Testis (tissue), 3 donors: ENCODE data around the gene BAHCC1. TPM values are rescaled to one million over a fixed set of nuclear protein-coding genes. Genes with fewer than 3 reads are reported as not detected.

Experiments
- DNase-seq: peaks from one replicate; pipeline ENCODE4 v3.0.0-alpha.2; 2019
- H3K27ac ChIP-seq, 2 donors: fragments of 200-600 bp; sonication (generic); one replicate each; pipeline ENCODE4 v1.5.1; 2019
- H3K27me3 ChIP-seq: fragments of 200-600 bp; sonication (generic); one replicate; pipeline ENCODE4 v1.5.1; 2019
- H3K36me3 ChIP-seq: fragments of 200-600 bp; sonication (generic); one replicate; pipeline ENCODE4 v1.5.1; 2017; ENCODE audit warnings: low read depth; ENCODE audit errors: missing control alignments
- H3K4me1 ChIP-seq: fragments of 200-600 bp; sonication (generic); one replicate; pipeline ENCODE4 v1.5.1; 2019
- H3K4me3 ChIP-seq, 2 donors: fragments of 200-600 bp; sonication (generic); one replicate each; pipeline ENCODE4 v1.5.1; 2017 to 2019
- H3K9me3 ChIP-seq: fragments of 200-600 bp; sonication (generic); one replicate; pipeline ENCODE4 v1.5.1; 2017
- CTCF ChIP-seq, 3 experiments: fragments of 450-650 bp in 2 of 3; fragments of 200-600 bp in 1 of 3; sonication (generic) in 1 of 3; IDR thresholded peaks; one replicate each; pipeline ENCODE4 v1.5.1; 2016 to 2019; ENCODE audit warnings: antibody characterized with exemption in 3 of 3, mild to moderate bottlenecking in 2 of 3, moderate library complexity in 1 of 3
- POLR2A ChIP-seq: fragments of 450-650 bp; IDR thresholded peaks from one replicate; pipeline ENCODE4 v1.6.1; 2017; ENCODE audit warnings: antibody characterized with exemption, mild to moderate bottlenecking, moderate library complexity
- WGBS, 2 donors: methylation state at CpG; one replicate each; pipeline ENCODE4 v1.1.5; 2018; 5-methylcytosine and 5-hydroxymethylcytosine counted together
- intact Hi-C: fragments of 100-400 bp; cut with DNase I; formaldehyde crosslinking; loops from one replicate; pipeline ENCODE4 v1.15.1; 2023; ENCODE audit warnings: low total_unique reads
- polyA plus RNA-seq: library from polyadenylated mRNA; stranded (reverse); fragments of 350-450 nt; fragmentation: Illumina TruSeq; extraction: RNeasy Lipid Tissue Mini Kit (QIAGEN cat#74804); gene quantifications from one replicate; pipeline ENCODE4 v1.2.3, GENCODE V29; 2014; ENCODE audit warnings: low read depth, low replicate concordance; ENCODE audit not compliant: insufficient read depth
- total RNA-seq, 2 donors: library from RNA; depleted of rRNA; stranded (reverse); fragments of >200 nt; gene quantifications; one replicate each; pipeline ENCODE4 v1.2.3, GENCODE V29; 2016

Gene BAHCC1
- total and polyA plus RNA-seq, 3 donors from 2014 or later: 11.3 to 30.2 (median 29.2) TPM

DNA sequence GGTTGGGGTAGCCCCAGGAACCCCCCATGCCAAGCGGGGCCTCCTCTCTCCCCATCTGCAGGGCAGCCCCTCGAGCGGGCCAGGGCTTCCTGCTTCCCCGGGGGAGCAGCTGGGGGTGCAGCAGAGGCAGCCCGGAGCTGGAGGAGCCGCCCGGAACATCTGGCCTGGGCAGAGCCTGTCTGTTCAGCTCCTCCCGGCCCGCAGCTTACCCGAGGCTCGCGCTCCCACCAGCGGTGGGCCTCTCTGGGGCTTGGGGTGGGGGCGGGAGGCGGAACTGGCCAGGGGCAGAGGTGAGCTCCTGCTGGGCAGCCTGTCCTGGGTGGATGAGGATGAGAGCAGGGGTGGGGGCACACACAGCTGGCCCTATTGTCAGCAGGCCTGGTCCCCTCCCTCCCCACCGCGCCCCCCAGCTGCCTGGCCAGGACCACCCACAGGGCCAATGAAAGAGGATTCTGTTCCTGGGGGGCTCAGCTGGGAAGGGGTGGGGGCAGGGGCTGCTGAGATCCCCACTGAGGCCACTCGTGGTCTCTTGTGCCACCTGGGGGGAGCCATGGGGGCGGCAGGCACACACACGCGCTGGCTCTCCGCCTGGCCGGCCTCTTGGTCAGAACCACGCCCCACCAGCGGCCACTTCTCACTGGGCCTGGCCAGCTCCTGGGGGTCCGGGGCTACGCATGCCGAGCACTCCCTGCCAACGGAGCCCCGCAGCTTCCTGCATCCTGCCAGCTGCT, 34.7 kb downstream of the BAHCC1 start:
- intact Hi-C loops: no loop called here
- 44 to 67% methylated on average over 14 to 27 of the region's 30 CpGs for WGBS, 2 donors
- Histone ChIP-seq H3K27me3 (no peaks in the 10 kb centered on the region), H3K27ac (no peak overlapping the region), H3K36me3 (no peaks in the 10 kb centered on the region), H3K4me1 (peaks cover 24% of the 10 kb centered on the region), H3K4me3 (no peak overlapping the region), H3K9me3 (no peaks in the 10 kb centered on the region)
- TF ChIP-seq POLR2A: no peak
- no peak for TF ChIP-seq CTCF (IDR thresholded peaks at IDR 0.05)
- peak; percentile 49 for DNase-seq

DNA sequence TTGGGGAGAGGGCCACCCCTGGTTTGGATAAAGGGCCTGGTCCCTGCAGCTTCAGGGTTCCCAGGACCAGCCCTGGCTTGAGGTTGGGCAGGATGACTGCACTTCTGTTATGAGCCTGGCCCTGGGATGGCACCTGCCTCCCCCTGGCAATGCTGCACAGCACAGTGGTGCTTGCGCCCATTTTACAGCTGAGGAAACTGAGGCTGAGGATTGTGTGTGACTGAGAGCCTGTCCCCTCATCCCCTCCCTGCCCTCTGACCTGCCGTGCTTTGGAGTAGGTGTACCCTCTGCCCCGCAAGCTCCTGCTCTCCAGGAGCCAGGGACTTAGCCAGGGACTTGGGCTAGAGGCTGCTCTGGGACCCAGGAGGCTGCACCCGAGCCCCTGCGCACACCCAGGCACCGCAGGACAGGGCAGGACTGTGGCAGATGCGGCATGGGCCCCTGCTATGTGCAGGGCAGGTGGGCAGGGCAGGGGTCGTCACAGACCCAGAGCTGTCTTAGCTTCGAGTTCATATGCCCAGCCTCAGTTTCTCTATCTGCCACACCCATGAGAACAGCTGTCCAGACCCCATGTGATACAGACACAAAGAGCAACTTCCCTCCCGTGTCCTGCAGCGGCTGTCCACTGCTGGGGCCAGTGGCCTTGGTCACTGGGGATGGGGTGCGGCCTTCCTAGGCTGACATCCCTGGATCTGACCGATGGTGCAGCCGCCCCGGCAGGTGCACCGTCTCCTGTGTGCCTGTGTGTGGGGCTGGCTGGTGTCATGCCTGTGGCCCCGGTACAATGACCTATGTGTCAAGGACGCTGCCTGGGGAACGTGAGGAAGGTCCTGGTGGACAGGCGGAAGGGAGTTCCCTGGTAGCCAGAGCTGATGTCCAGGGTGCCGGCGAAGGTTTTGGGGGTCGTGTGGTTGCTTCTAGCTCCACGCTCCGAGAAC, 36.6 kb downstream of the BAHCC1 start:
- no peak for DNase-seq
- no peak overlapping the region for H3K27ac ChIP-seq
- no peak for TF ChIP-seq POLR2A
- TF ChIP-seq CTCF (IDR thresholded peaks at IDR 0.05): no peak
- 81 to 85% methylated on average over 10 to 25 of the region's 25 CpGs for WGBS, 2 donors
- peaks cover 34% of the 10 kb centered on the region for H3K4me1 ChIP-seq
- no peaks in the 10 kb centered on the region for H3K9me3 ChIP-seq
- intact Hi-C loops: no loop called here
- H3K27me3 ChIP-seq: no peaks in the 10 kb centered on the region
- H3K4me3 ChIP-seq: no peak overlapping the region
- H3K36me3 ChIP-seq: no peaks in the 10 kb centered on the region

DNA sequence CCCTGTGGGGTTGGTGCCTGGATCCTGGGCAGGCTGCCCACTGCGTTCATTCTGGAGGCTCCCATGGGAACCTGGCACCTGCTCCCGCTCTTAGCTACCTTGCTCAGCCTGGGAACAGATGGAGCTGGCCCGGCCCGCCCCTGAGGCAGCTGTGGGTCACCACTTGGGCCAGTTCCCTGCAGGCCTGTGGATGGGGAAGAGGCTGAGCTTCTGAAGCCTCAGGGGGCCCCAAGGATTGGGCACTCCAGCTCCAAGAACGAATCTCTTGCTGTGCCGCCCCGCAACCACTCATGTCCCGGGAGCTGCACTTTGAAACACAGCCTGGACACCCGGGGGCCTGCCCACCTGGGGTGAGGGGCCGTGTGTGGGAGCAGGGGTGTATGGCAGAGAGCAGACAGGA, 37.7 kb downstream of the BAHCC1 start:
- Histone ChIP-seq H3K27ac (no peak overlapping the region), H3K9me3 (no peaks in the 10 kb centered on the region), H3K36me3 (no peaks in the 10 kb centered on the region), H3K4me3 (no peak overlapping the region), H3K4me1 (peaks cover 29% of the 10 kb centered on the region), H3K27me3 (no peaks in the 10 kb centered on the region)
- TF ChIP-seq CTCF (IDR thresholded peaks at IDR 0.05) (no peak), POLR2A (no peak)
- WGBS, 2 donors: 86 to 90% methylated on average over 4 to 10 of the region's 10 CpGs
- no peak for DNase-seq
- intact Hi-C loops: no loop called here

- no peak overlapping the region for H3K27ac ChIP-seq
- TF ChIP-seq POLR2A: no peak
- TF ChIP-seq CTCF (IDR thresholded peaks at IDR 0.05): no peak
- peaks cover 28% of the 10 kb centered on the region for H3K4me1 ChIP-seq
- WGBS, 2 donors: 90% methylated on average over 19 to 23 of the region's 24 CpGs
- no peaks in the 10 kb centered on the region for H3K27me3 ChIP-seq
- H3K9me3 ChIP-seq: no peaks in the 10 kb centered on the region
- no peaks in the 10 kb centered on the region for H3K36me3 ChIP-seq
- no peak overlapping the region for H3K4me3 ChIP-seq
- DNase-seq: no peak
- intact Hi-C loops: no loop called here
These were observed 38.4 kb downstream of the BAHCC1 start for GRCh38 chr17:81433656-81434055.
